B cell (primary cell): ENCODE data around the gene MYT1. TPM values are rescaled to one million over a fixed set of nuclear protein-coding genes. Genes with fewer than 3 reads are reported as not detected.

Experiments used
- ATAC-seq: fragments of 200-7000 bp; cut with Tn5 transposase; one replicate; pipeline ENCODE4 v1.10.0; 2021; ENCODE audit warnings: low read depth, mild to moderate bottlenecking, moderate number of reproducible peaks, moderate library complexity
- CTCF ChIA-PET: fragments of 350-600 bp; sonication (Branson Sonifier 250); formaldehyde crosslinking; loops from one replicate; lab custom pipeline; 2021; ENCODE audit warnings: antibody characterized with exemption, inconsistent platforms; lab: Charles Lee
- POLR2A ChIA-PET: fragments of 350-600 bp; sonication (Branson Sonifier 250); formaldehyde crosslinking; loops from one replicate; lab custom pipeline; 2021; ENCODE audit warnings: antibody characterized with exemption; lab: Charles Lee
- DNase-seq: peaks from one replicate; pipeline ENCODE4 v3.0.0; 2013
- H2AFZ ChIP-seq: 2 replicates; pipeline ENCODE4 v1.6.1; 2012; ENCODE audit warnings: mild to moderate bottlenecking, low read depth, low read length; ENCODE audit not compliant: insufficient read depth, poor library complexity, severe bottlenecking
- H3K27ac ChIP-seq, 2 donors: 1 replicate in 1 of 2; 2 replicates in 1 of 2; pipeline ENCODE4 v1.5.1; 2012 to 2013; ENCODE audit warnings: low read length in 2 of 2, mild to moderate bottlenecking in 2 of 2, moderate library complexity in 1 of 2
- H3K27me3 ChIP-seq, 4 experiments: fragments of 200-600 bp in 1 of 4; sonication (generic) in 1 of 4; replicated peaks in 1 of 4; 1 replicate in 2 of 4; 2 replicates in 2 of 4; pipeline versions ENCODE4 v1.6.1 to v1.7.0; 2013 to 2016; ENCODE audit warnings: low read length in 3 of 4, mild to moderate bottlenecking in 2 of 4, mixed read lengths in 1 of 4, moderate library complexity in 1 of 4; ENCODE audit not compliant: insufficient read depth in 4 of 4, control insufficient read depth in 3 of 4; ENCODE audit errors: control extremely low read depth in 1 of 4
- H3K36me3 ChIP-seq, 2 experiments: replicated peaks in 1 of 2; 1 replicate in 1 of 2; 2 replicates in 1 of 2; pipeline versions ENCODE4 v1.6.1 to v1.7.1; 2013; ENCODE audit warnings: low read length in 1 of 2; ENCODE audit not compliant: insufficient read depth in 2 of 2, control insufficient read depth in 1 of 2; ENCODE audit errors: control extremely low read depth in 1 of 2, extremely low read depth in 1 of 2
- H3K4me1 ChIP-seq, 2 donors: fragments of 200-600 bp in 1 of 2; sonication (generic) in 1 of 2; 1 replicate in 1 of 2; 2 replicates in 1 of 2; pipeline versions ENCODE4 v1.5.1 to v1.6.1; 2013 to 2017; ENCODE audit warnings: low read length in 2 of 2; ENCODE audit not compliant: control insufficient read depth in 2 of 2, insufficient read depth in 2 of 2
- H3K4me2 ChIP-seq: replicated peaks from 2 replicates; pipeline ENCODE3; 2012; ENCODE audit warnings: mild to moderate bottlenecking, low read depth, low read length; ENCODE audit not compliant: poor library complexity, severe bottlenecking
- H3K4me3 ChIP-seq, 5 experiments: fragments of 200-600 bp in 1 of 5; sonication (generic) in 1 of 5; 1 replicate in 3 of 5; 2 replicates in 2 of 5; pipeline versions ENCODE4 v1.5.1 to v1.7.0; 2011 to 2016; ENCODE audit warnings: low read length in 4 of 5, mild to moderate bottlenecking in 4 of 5, low read depth in 2 of 5, control low read depth in 1 of 5, moderate library complexity in 1 of 5; ENCODE audit not compliant: insufficient read depth in 1 of 5; ENCODE audit errors: control extremely low read depth in 1 of 5, extremely low read depth in 1 of 5
- H3K79me2 ChIP-seq: fragments of 200-600 bp; sonication (generic); one replicate; pipeline ENCODE4 v1.6.0; 2016; ENCODE audit warnings: low read length; ENCODE audit not compliant: control insufficient read depth, insufficient read depth
- H3K9ac ChIP-seq: fragments of 200-600 bp; sonication (generic); 2 replicates; pipeline ENCODE4 v1.6.1; 2017; ENCODE audit warnings: mild to moderate bottlenecking, low read length, moderate library complexity
- H3K9me3 ChIP-seq, 3 donors: one replicate each; pipeline versions ENCODE4 v1.6.1 to v1.7.1; 2013; ENCODE audit warnings: low read length in 2 of 3; ENCODE audit not compliant: control insufficient read depth in 2 of 3, insufficient read depth in 1 of 3; ENCODE audit errors: control extremely low read depth in 1 of 3
- H4K20me1 ChIP-seq: 2 replicates; pipeline ENCODE4 v1.6.0; 2012; ENCODE audit warnings: mild to moderate bottlenecking, low read length; ENCODE audit not compliant: insufficient read depth, control insufficient read depth, poor library complexity, severe bottlenecking
- H3K27ac Mint-ChIP-seq: one replicate; pipeline ENCODE4 v1.8.0; 2021; ENCODE audit warnings: mixed read lengths
- H3K27me3 Mint-ChIP-seq: one replicate; pipeline ENCODE4 v1.8.0; 2021; ENCODE audit warnings: mixed read lengths
- H3K4me1 Mint-ChIP-seq: one replicate; pipeline ENCODE4 v1.8.0; 2021; ENCODE audit warnings: mixed read lengths
- H3K4me3 Mint-ChIP-seq: one replicate; pipeline ENCODE4 v1.8.0; 2021; ENCODE audit warnings: mixed read lengths
- H3K9me3 Mint-ChIP-seq: one replicate; pipeline ENCODE4 v1.8.0; 2022; ENCODE audit warnings: mixed read lengths; ENCODE audit not compliant: insufficient read depth
- CTCF ChIP-seq: fragments of 200-600 bp; IDR thresholded peaks from one replicate; pipeline ENCODE4 v1.8.0; 2022; ENCODE audit warnings: antibody characterized with exemption, mild to moderate bottlenecking
- EZH2 ChIP-seq: IDR thresholded peaks from 2 replicates; pipeline ENCODE4 v1.6.1; 2012; ENCODE audit warnings: borderline replicate concordance, low read depth, mild to moderate bottlenecking, moderate library complexity, low read length; ENCODE audit not compliant: insufficient read depth, poor library complexity, severe bottlenecking
- WGBS: methylation state at CpG from one replicate; pipeline ENCODE4 v1.1.5; 2013; ENCODE audit warnings: missing lambda C conversion rate; ENCODE audit not compliant: insufficient coverage; 5-methylcytosine and 5-hydroxymethylcytosine counted together
- intact Hi-C: fragments of 100-400 bp; cut with micrococcal nuclease; formaldehyde crosslinking; loops from one replicate; pipeline ENCODE4 v1.10.0; 2022
- polyA plus RNA-seq: library from polyadenylated mRNA; depleted of rRNA; stranded (reverse); fragments of >200 nt; gene quantifications from 2 replicates; pipeline ENCODE4 v1.2.3, GENCODE V29; 2012
- total RNA-seq, 2 donors: library from RNA; stranded (reverse); fragments of 120-200 nt in 1 of 2; gene quantifications; 1 replicate in 1 of 2; 2 replicates in 1 of 2; pipeline versions ENCODE4 v1.2.3 to v1.2.4, GENCODE V29; 2013 to 2022

MYT1 gene
- total and polyA plus RNA-seq, 2 donors (not counting 1 experiment from before 2014, with no cell fraction given) = 0.49 to 42.2 TPM

- intact Hi-C loops = no loop called here
- 74% methylated on average over 2 of the region's 2 CpGs for WGBS
- CTCF ChIA-PET = no interaction called here
- no peak overlapping the region for H3K27ac Mint-ChIP-seq
- H3K4me3 Mint-ChIP-seq = no peak overlapping the region
- Histone ChIP-seq H3K36me3 (no peaks in the 10 kb centered on the region), H4K20me1 (no peaks in the 10 kb centered on the region), H3K79me2 (no peaks in the 10 kb centered on the region), H3K27me3 (peaks cover 0 to 3% (median 0%) of the 10 kb centered on the region in 4 experiments), H3K9me3 (peaks cover 0 to 18% (median 0%) of the 10 kb centered on the region in 3 donors), H3K4me3 (no peak overlapping the region), H3K4me2 (no peak overlapping the region), H3K27ac (no peak overlapping the region), H2AFZ (no peak overlapping the region), H3K9ac (no peak overlapping the region), H3K4me1 (no peaks in the 10 kb centered on the region)
- peaks cover 5% of the 10 kb centered on the region for H3K27me3 Mint-ChIP-seq
- DNase-seq = no peak
- ATAC-seq = no peak
- no peaks in the 10 kb centered on the region for H3K9me3 Mint-ChIP-seq
- no peak for TF ChIP-seq CTCF
- TF ChIP-seq EZH2 = no peak
- POLR2A ChIA-PET = no interaction called here
- no peaks in the 10 kb centered on the region for H3K4me1 Mint-ChIP-seq
Measured at GRCh38 chr20:64153410-64153809, 10.8 kb upstream of the MYT1 start.

GRCh38 chr20:64153861-64154589, 10.2 kb upstream of the MYT1 start:
- Histone ChIP-seq H3K9ac (no peak overlapping the region), H3K36me3 (no peaks in the 10 kb centered on the region), H3K9me3 (peaks cover 0 to 18% (median 0%) of the 10 kb centered on the region in 3 donors), H3K4me2 (no peak overlapping the region), H2AFZ (no peak overlapping the region), H4K20me1 (no peaks in the 10 kb centered on the region), H3K27ac (no peak overlapping the region), H3K79me2 (no peaks in the 10 kb centered on the region), H3K4me3 (no peak overlapping the region), H3K4me1 (no peaks in the 10 kb centered on the region), H3K27me3 (peaks cover 0 to 3% (median 0%) of the 10 kb centered on the region in 4 experiments)
- 91% methylated on average over 20 of the region's 20 CpGs for WGBS
- TF ChIP-seq CTCF = no peak
- no peak for TF ChIP-seq EZH2
- Mint-ChIP-seq H3K4me1 (no peaks in the 10 kb centered on the region), H3K27me3 (peaks cover 8% of the 10 kb centered on the region), H3K4me3 (no peak overlapping the region), H3K27ac (no peak overlapping the region), H3K9me3 (no peaks in the 10 kb centered on the region)
- no peak for ATAC-seq
- ChIA-PET CTCF (no interaction called here), POLR2A (no interaction called here)
- intact Hi-C loops = no loop called here
- no peak for DNase-seq
